NCI-H187 (cell line): Measurements from ENCODE around the gene HS6ST3.
A peak's percentile ranks its signal among the peaks of the same experiment; 100 is the strongest.

ENCODE experiments used
- DNase-seq, 2 experiments: peaks; one replicate each; lab custom pipeline; 2025; lab: John Stamatoyannopoulos, UW

The HS6ST3 gene

GRCh38 chr13:96792736-96793403 lies 703.0 kb downstream of the HS6ST3 start:
- no peak for DNase-seq

DNA sequence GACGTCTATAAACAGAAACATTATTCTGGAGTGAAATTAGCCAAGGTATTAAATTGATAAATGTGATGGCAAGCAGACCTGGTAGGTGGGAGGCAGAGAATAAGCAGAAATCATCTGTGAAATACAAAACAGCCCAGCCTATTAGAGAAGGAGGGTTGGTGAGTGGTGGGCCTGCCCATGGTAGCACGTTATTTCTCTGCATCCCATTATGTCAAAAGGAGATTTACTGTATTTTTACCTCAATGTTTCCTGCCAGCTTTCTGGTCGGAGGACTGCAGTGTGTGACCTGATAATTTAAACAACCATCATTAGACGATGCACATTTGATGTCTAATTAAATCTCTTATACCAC lies 703.5 kb downstream of the HS6ST3 start:
- DNase-seq, result no peak

DNA sequence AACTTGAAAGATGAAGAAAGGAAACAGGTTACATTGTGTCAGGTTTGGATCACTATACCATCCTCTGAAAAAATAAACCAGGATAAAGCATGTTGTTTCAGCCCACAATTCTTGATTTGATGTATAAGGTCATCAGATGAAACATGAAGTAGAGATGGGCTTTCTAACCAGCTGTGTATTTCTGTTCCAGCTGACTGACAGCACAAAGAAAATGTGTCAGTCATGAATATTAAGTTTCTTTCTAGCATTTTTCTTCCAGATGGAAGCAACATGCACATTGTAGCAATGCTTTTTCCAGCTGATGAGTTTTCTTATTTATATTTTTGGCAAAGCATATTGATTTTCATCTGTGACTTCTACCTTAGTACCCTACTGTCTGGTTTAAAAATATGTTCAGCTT lies 704.8 kb downstream of the HS6ST3 start:
- no peak for DNase-seq

DNA sequence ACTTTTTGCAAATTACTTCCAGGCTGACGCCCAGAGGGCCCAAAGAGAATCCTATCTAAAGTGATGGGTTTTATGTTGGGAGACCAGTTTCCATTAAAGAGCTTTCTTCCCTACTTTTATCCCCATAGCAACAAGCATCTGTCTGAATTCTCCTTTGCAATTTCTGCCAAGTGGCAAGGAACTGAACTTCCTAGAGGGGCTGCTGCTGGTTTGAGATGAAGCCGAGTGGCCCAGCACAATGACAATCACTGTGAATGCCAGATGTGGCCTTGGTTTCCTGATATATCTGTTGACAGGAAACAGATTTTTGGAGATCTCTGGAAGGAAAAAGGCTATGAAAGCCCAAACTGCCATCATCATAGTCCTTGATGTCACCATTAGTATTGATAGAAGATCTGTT lies 705.8 kb downstream of the HS6ST3 start:
- no peak for DNase-seq

DNA sequence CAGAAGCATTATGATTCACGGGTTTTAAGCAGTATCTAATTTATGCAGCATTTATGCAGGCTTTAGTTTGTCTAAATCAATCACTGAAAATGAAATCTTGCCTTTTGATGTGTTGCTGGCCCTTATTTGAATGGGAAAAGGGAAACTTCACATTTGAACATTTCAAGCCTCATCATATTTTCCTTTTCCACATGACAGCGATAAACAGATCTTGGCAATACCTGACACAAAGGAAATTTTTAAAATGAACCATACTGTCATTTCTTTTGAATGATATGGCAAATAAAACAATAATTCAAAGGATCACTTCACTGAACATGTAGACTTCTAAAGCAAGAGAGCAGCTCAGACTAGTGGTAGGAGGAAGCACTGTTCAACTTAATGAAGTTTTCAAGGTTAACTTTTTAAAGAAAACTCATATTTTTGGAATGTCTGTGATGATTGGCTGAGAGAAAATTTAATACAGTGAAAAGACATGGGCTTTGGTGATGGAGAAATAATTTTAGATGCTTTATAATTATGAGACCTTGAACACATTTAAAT lies 706.3 kb downstream of the HS6ST3 start:
- no peak for DNase-seq

GRCh38 chr13:96797136-96797535 lies 707.2 kb downstream of the HS6ST3 start:
- DNase-seq, result no peak

DNA sequence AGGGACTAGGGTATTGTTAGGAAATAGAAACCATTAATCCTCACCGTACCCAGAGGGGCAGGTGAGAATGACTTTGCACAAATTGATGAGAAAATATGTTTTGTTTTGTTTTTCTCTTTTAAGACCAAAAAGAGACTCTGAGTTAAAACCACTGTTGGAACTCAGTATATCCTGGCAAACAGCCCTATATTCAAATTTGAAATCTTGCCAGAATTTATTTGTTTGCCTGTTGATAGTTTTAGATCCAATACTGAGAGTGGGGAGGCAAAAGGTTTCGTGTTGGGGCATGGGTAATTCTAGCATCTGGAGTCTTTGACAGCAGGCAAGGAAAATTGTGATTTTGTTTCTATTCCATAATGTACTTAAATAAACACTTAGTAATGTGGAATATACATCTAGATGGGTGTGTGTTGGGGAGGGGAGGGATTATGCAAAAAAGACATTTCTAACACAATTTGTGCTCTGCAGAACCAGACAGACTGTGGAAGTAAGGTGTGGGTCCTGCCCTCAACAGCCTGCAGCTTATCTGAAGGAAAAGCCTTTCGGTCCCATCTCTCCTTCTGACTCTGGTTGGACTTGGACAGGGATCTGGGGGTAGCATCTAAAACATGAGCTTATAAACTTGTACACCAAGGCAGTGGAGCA lies 713.7 kb downstream of the HS6ST3 start:
- DNase-seq, result no peak

DNA sequence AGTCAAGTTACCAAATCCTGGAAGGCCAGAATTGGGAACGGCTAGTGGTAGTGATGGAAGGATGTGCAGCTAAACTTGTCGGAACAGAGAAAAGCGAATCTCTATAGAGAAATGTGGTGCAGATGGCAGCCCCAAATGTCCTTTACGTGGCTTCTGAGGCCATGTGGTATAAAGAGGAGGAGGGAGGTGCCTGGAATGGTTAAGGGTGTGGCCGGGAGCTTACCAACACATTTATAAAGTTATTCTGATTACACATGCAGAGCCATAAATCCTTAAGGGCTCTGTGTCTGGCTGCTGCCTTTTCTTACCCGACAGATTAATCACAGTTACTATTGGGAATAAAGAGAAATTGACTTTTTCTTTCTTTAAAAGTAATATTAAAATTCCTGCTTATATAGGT lies 714.3 kb downstream of the HS6ST3 start:
- no peak for DNase-seq

DNA sequence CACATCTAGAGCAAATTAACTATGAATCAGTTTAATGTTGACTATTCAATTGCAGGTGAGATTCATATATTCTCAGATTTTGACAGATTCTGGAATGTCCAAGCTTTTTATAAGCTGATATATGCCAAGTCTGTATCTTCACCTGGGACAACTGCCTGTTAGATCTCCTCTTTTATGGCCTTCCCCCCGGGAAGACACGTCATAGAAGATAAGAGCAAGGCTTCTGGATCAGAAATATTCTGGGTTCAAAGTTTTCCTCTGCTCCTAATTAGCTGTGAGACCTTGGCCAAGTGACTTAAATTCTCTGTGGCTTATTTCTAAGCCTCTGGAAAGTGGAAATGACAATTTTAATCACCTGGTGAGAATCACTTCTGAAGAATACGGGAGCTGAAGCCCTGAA lies 716.8 kb downstream of the HS6ST3 start:
- DNase-seq, result no peak

DNA sequence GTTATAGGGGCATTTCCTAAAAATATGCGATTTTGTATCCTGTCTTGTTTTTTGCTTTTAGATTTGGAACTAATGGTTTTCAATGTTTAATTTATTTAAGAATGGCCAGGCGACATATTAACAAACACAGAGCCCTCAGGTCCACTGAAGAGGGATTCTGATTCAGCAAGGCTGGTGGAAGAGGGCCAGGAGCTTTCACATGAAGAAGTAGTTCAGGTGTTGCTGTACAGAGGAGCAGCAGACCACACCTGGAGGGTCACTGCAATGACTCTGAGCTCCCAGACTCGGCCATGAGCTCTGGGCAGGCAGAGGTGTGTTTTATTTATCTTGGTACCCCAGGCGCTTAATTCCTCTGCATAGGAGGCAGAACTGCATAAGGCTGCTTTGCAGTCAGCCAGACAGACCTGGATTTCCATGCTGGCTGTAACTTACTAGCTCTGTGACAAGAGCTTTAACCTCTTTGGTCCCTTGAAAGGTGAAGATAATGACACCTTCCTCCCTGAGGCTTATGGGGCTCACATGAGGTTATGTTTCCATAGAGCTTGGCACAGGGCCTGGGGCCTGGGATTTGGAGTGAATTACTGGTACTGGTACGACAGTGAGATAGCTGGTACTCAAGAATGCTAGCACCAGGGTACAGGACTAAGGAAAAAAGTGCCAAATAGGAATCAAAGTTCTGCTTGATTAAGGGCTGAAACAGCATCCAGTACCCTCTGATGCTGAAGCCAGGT lies 719.6 kb downstream of the HS6ST3 start:
- DNase-seq, result no peak

DNA sequence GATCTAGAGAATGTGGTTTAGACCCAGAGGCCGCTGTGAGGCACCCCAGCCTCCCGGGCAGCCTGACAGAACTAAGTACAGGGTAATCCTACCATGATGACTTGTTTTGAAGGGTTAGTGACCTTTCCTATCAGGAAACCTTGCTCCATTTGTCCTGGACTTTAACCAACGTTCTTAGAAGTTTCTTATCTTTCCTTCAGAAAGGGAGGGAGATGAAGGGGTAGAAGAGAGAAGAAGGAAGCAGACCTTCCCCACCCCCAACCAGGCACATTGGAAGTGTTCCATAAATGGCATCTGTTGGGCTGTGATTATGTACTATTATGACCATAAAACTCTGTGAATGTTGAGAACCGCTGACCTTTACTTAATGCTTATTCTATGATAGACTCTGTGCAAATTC lies 720.2 kb downstream of the HS6ST3 start:
- no peak for DNase-seq

- no peak for DNase-seq
These were observed 721.1 kb downstream of the HS6ST3 start for GRCh38 chr13:96811049-96811448.

DNA sequence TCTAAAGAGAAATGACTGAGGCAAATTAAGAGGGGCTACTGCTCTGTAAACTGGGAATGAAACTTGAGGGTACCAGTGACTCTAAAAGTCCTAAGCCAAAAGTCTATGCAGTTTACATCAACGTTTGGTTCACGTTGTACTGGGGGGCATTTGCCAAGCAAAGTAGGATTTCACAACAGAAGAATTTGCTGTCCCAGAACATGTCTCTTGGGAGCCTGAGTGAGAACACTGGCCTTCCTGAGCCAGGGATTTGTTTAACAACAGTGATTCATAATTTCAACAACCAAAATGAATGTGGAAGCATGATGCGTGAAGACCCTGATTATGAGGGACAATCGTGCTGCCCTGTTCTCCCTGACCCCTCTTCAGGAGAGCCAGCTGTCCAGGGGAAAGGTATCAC lies 726.4 kb downstream of the HS6ST3 start:
- DNase-seq, result no peak

DNA sequence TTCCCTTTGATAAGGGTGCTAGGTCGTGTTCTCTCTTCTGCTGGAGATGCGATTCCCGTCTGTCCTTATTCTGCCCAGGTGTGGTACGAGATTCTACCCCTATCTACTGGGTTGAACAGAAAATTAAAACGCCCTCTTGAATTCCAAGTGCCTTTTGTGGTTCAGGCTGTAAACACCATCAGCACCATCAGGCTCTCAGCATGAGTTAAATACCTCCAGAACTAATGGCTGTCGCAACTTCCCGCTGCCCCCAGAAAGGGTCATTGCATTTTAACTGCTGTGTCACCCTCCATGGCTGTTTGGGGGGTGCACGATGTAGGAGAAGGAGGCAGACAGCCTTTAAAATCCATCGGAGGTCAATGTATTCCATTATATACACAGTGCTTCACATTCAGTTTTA lies 727.0 kb downstream of the HS6ST3 start:
- peak; percentile 88 to 94 for DNase-seq

- peak in 1 of 2 experiments; percentile 31 for DNase-seq
These were observed 727.5 kb downstream of the HS6ST3 start for GRCh38 chr13:96817336-96817941.

GRCh38 chr13:96819375-96819774 lies 729.5 kb downstream of the HS6ST3 start:
- no peak for DNase-seq

GRCh38 chr13:96821381-96821780 lies 731.5 kb downstream of the HS6ST3 start:
- no peak for DNase-seq

DNA sequence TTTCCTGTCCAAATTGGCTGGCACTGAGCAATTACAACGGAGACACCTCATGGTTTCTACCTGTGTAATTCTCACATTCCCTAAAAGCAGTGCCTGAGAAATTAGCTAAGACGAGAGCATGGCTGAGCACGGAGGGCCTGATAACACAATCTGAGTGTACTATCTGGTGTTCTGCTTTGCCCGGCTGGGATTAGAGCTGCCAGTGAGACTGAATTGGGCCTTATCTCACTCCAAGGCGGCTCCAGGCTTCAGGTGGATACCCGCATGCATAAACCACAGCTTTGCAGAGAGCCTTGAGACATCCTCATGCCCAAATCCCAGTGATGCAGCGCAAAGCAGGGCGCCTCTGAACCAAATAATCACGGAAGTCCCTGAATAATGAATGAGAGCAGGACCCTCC lies 732.1 kb downstream of the HS6ST3 start:
- DNase-seq, result no peak

DNA sequence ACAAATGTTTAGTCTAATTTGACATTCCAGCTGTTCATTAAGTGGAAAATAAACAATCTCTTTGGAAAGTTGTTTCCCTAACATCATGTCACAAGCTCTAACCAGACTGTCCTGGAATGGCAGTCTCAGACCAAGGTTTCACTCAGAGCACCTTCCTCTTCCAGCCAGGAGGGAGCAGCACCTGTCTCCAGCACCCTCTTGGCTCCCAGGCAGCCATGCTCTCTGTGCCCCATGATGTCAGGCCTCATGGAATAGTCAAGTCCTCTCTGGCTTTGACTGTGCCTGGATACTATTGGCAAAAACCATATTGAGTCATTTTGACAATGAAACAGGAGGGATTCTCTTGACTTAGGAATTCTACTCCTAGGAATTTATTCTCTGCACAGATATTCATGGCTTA lies 733.0 kb downstream of the HS6ST3 start:
- DNase-seq, result peak in 1 of 2 experiments; percentile 19

DNA sequence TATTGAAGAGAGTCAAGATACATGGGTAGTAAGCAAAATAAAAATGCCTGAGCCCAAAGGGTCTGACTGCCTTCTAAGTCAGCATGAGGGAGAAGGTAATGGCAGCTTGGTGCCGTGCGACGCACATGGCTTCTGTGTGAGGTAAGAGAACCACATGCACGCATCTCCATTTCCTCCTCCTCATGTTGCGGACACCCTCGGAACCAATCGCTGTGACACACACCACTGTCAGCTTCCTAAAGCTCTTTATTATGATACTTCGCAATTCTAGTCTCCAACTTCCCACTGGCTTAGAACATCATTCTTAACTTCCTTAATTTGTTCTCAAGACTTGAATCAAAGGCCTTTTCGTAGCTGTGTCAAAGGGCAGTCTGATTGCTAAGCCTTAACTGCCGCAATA lies 734.2 kb downstream of the HS6ST3 start:
- DNase-seq, result no peak

- DNase-seq, result no peak
These were observed 735.7 kb downstream of the HS6ST3 start for GRCh38 chr13:96825653-96826052.

DNA sequence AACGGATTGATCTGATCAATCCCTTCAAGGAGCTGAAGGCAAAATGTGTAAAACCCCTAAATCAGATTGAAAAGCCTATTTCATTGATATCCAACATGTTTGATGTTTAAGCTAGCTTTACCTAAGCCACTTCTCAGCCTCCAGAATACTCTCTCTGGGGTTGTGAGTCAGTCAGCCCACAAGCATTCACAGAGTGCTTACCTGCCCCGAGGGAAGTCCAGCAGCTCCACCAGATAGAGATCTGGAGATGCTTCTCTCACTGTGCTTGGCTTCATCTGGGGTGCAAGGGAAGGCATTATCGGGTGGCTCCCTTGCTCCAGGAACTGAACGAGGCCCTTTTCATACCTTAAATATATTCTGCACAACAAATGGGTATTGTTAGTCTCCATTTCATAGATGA lies 744.7 kb downstream of the HS6ST3 start:
- no peak for DNase-seq

DNA sequence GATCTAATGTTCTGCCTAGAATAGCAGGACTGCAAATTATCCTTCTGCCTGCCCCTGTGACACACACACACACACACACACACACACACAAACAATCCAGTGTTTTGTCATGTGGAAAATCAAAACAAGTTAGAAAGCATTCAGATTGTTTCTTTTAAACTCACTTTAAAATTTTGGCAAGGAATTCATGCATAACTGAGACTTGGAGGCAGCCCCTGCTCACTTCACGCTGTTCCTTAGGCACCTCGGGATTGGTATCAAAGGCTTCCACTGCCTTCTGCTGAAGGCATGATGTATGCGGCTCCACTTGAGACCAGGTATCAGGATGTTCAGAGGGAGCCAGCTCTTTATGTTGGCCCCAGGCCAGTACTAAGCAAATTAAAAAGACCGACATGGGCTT lies 745.6 kb downstream of the HS6ST3 start:
- no peak for DNase-seq
